Measurements from ENCODE around the gene CSTF2T.

DNA sequence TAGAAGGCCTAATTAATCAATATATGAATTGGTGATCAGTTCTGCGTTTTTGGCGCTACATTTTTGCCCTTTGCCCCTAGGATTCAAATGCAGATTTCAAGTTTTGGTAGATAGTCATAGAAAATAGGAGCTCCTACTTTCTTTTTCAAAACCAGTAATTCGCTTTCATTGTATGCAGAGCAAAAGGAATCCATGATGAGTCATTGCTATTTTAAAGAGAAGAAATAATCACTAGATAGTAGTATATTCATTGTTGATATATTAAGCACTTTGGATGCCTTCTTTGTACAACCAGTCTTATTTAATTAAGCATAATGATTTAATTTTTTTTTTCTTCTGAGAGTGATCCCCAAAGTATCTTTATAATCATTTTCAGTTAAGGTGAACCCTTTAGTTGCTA is 50.3 kb downstream of the CSTF2T start:
- TF ChIP-seq EZH2 (IDR thresholded peaks at IDR 0.05; ENCODE audit: borderline replicate concordance, insufficient read depth, low read length, poor library complexity, severe bottlenecking), result no peak
- no peak for TF ChIP-seq RAD21 (conservative IDR thresholded peaks at IDR 0.05)
